GM12878 (cell line): ENCODE data around the gene GABPB2. TPM values are rescaled to one million over a fixed set of nuclear protein-coding genes. Genes with fewer than 3 reads are reported as not detected.

Experiments used
- BACH1 ChIP-seq: fragments of 450-650 bp; IDR thresholded peaks from 2 replicates; pipeline ENCODE4 v1.6.1; 2017; ENCODE audit warnings: mild to moderate bottlenecking, borderline replicate concordance
- CBX5 ChIP-seq: sonication (generic); IDR thresholded peaks from 2 replicates; pipeline ENCODE4 v1.6.1; 2016; ENCODE audit warnings: low read depth, moderate library complexity, mild to moderate bottlenecking, inconsistent platforms
- EED ChIP-seq: sonication (generic); IDR thresholded peaks from 2 replicates; pipeline ENCODE4 v1.6.1; 2016; ENCODE audit warnings: antibody characterized with exemption, low read depth
- FOS ChIP-seq: IDR thresholded peaks from 3 replicates; pipeline ENCODE4 v1.6.1; 2011; ENCODE audit warnings: borderline replicate concordance; ENCODE audit not compliant: insufficient read length; ENCODE audit errors: extremely low read depth
- IRF4 ChIP-seq: IDR thresholded peaks from 2 replicates; pipeline ENCODE4 v1.6.1; 2011; ENCODE audit warnings: low read depth, low read length
- JUND ChIP-seq: IDR thresholded peaks from 2 replicates; pipeline ENCODE4 v1.6.1; 2012; ENCODE audit warnings: low read depth, mild to moderate bottlenecking, low read length, improper control_type of control experiment, moderate library complexity
- KAT2A ChIP-seq: conservative IDR thresholded peaks from 2 replicates; pipeline ENCODE4 v1.6.1; 2011; ENCODE audit warnings: low read depth, low read length; ENCODE audit not compliant: control insufficient read depth
- KDM1A ChIP-seq: fragments of 200-600 bp; sonication (generic); IDR thresholded peaks from 2 replicates; pipeline ENCODE4 v1.6.1; 2016; ENCODE audit warnings: borderline replicate concordance
- MLLT1 ChIP-seq: fragments of 450-650 bp; IDR thresholded peaks from 2 replicates; pipeline ENCODE4 v1.6.1; 2016; ENCODE audit warnings: mild to moderate bottlenecking
- NRF1 ChIP-seq: conservative IDR thresholded peaks from 2 replicates; pipeline ENCODE4 v1.6.1; 2011; ENCODE audit warnings: mild to moderate bottlenecking, low read depth, low read length, improper control_type of control experiment
- PAX8 ChIP-seq: fragments of 450-650 bp; IDR thresholded peaks from 2 replicates; pipeline ENCODE4 v1.6.1; 2017; ENCODE audit warnings: mild to moderate bottlenecking, moderate library complexity
- PKNOX1 ChIP-seq: fragments of 450-650 bp; IDR thresholded peaks from 2 replicates; pipeline ENCODE4 v1.6.1; 2016; ENCODE audit warnings: mild to moderate bottlenecking
- POLR2A ChIP-seq: IDR thresholded peaks from 2 replicates; pipeline ENCODE4 v1.6.1; 2011; ENCODE audit warnings: low read depth, mild to moderate bottlenecking, low read length
- POU2F2 ChIP-seq: IDR thresholded peaks from 3 replicates; pipeline ENCODE4 v1.6.1; 2011; ENCODE audit warnings: low read depth, mild to moderate bottlenecking, low read length, borderline replicate concordance
- RAD51 ChIP-seq: fragments of 450-650 bp; IDR thresholded peaks from 2 replicates; pipeline ENCODE4 v1.6.1; 2016; ENCODE audit warnings: moderate library complexity, mild to moderate bottlenecking, inconsistent platforms
- RB1 ChIP-seq: fragments of 450-650 bp; formaldehyde crosslinking; IDR thresholded peaks from 2 replicates; pipeline ENCODE4 v1.6.1; 2017; ENCODE audit warnings: mild to moderate bottlenecking, borderline replicate concordance
- RELB ChIP-seq: fragments of 450-650 bp; IDR thresholded peaks from 2 replicates; pipeline ENCODE4 v1.6.1; 2017; ENCODE audit warnings: low read depth, mild to moderate bottlenecking, moderate library complexity
- SMAD1 ChIP-seq: fragments of 450-650 bp; IDR thresholded peaks from 2 replicates; pipeline ENCODE4 v1.6.1; 2018; ENCODE audit warnings: mild to moderate bottlenecking, low read depth; ENCODE audit not compliant: partially characterized antibody
- SP1 ChIP-seq: IDR thresholded peaks from one replicate; pipeline ENCODE4 v1.6.1; 2011; ENCODE audit warnings: low read depth, low read length
- SREBF1 ChIP-seq: IDR thresholded peaks from 2 replicates; pipeline ENCODE4 v1.6.1; 2012; ENCODE audit warnings: mild to moderate bottlenecking, low read length
- STAT3 ChIP-seq: IDR thresholded peaks from 2 replicates; pipeline ENCODE4 v1.6.1; 2011; ENCODE audit warnings: low read depth, low read length, improper control_type of control experiment
- SUPT20H ChIP-seq: IDR thresholded peaks from 2 replicates; pipeline ENCODE4 v1.6.1; 2011; ENCODE audit warnings: low read depth, mild to moderate bottlenecking, low read length, moderate library complexity, borderline replicate concordance; ENCODE audit not compliant: control insufficient read depth
- TAF1 ChIP-seq: IDR thresholded peaks from 2 replicates; pipeline ENCODE4 v1.6.1; 2011; ENCODE audit warnings: mild to moderate bottlenecking, low read depth, low read length, borderline replicate concordance
- ZZZ3 ChIP-seq: IDR thresholded peaks from 2 replicates; pipeline ENCODE4 v1.6.1; 2011; ENCODE audit warnings: low read depth; ENCODE audit not compliant: control insufficient read depth, insufficient read length
- polyA plus RNA-seq, 11 experiments: library from polyadenylated mRNA; depleted of rRNA in 4 of 11; unstranded in 6 of 11; stranded (reverse) in 5 of 11; fragments of >200 nt; fragmentation: Nextera tagmentation in 4 of 11; fragmentation: Illumina TruSeq in 1 of 11; extraction: Ambion mirVana in 4 of 11; extraction: Trizol in 1 of 11; gene quantifications; 1 replicate in 1 of 11; 2 replicates in 10 of 11; pipeline versions ENCODE4 v1.2.1 to v1.2.3, GENCODE V29; 2011 to 2016; ENCODE audit warnings: inconsistent platforms in 2 of 11, missing spikeins in 2 of 11, low read depth in 1 of 11
- total RNA-seq, 4 experiments: library from RNA; depleted of rRNA in 3 of 4; stranded (reverse); fragments of >200 nt in 3 of 4; fragmentation: Illumina TruSeq in 1 of 4; extraction: Trizol in 1 of 4; gene quantifications; 2 replicates each; pipeline versions ENCODE4 v1.2.1 to v1.2.3, GENCODE V29; 2013 to 2021
- TF ChIP-seq, protein P1 (sequence below): fragments of 450-650 bp; formaldehyde crosslinking; IDR thresholded peaks from 2 replicates; pipeline ENCODE4 v1.5.0; 2022; ENCODE audit warnings: mild to moderate bottlenecking, missing genetic modification characterization

GABPB2 gene
- total and polyA plus RNA-seq, 10 of the 15 experiments (the other 5 are each of a cell fraction or from before 2014, with no cell fraction given): 2.3 to 10.5 (median 6.9) TPM

DNA sequence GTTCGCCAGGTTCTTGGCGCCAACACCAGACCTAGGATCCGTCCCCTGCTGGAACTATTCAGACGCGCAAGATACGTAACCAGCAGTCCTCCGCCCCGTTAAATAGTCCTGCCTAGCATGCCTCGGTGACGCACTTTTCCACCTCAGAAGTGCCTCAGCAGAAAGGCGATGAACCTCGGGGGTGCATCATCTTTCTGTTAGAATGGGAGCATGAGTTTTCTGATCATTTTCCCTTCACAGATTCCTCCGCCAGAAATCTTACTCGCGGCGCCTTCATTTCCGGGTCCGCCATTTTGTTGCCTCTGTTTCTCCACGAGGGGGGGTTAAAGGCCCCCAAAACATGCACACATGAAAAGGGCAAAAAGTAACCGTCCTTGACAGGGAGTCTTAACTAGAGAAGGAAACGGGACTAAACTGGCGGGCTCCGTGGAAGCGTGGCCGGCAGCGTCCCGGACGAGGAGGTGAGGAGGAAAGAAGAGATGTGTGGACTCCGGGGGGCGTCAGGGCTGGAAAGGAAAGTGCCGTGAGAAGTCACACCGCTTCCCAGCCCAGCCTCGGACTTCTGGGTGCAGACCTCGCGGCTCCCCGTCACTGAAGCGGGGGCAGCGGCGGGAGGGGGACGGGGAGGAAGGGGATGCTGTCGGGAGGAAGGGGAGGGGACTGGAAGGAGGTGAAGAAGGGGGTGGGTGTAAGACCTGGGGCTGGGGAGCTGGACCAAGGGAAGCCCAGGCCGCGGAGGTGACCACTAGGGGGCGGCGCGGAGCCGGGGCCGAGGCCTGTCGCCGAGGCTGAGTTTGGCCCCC lies at the start of gene GABPB2 (continued):
- TF ChIP-seq SMAD1 (peak; percentile 65), SP1 (peak; percentile 57), POLR2A (peak; percentile 92), RB1 (peak; percentile 99), KAT2A (no peak), TAF1 (peak; percentile 89), PAX8 (peak; percentile 97), CBX5 (no peak), MLLT1 (peak; percentile 96), KDM1A (no peak), EED (peak; percentile 68; the same call in 1 of the 2 replicates), PKNOX1 (no peak), STAT3 (no peak), JUND (no peak), FOS (no peak), IRF4 (peak; percentile 80), NRF1 (no peak), RELB (peak; percentile 94), RAD51 (peak; percentile 74), BACH1 (no peak), SUPT20H (no peak), POU2F2 (peak; percentile 87; the same call in 1 of the 3 replicates), ZZZ3 (no peak), SREBF1 (no peak)
- TF ChIP-seq, protein P1, sequence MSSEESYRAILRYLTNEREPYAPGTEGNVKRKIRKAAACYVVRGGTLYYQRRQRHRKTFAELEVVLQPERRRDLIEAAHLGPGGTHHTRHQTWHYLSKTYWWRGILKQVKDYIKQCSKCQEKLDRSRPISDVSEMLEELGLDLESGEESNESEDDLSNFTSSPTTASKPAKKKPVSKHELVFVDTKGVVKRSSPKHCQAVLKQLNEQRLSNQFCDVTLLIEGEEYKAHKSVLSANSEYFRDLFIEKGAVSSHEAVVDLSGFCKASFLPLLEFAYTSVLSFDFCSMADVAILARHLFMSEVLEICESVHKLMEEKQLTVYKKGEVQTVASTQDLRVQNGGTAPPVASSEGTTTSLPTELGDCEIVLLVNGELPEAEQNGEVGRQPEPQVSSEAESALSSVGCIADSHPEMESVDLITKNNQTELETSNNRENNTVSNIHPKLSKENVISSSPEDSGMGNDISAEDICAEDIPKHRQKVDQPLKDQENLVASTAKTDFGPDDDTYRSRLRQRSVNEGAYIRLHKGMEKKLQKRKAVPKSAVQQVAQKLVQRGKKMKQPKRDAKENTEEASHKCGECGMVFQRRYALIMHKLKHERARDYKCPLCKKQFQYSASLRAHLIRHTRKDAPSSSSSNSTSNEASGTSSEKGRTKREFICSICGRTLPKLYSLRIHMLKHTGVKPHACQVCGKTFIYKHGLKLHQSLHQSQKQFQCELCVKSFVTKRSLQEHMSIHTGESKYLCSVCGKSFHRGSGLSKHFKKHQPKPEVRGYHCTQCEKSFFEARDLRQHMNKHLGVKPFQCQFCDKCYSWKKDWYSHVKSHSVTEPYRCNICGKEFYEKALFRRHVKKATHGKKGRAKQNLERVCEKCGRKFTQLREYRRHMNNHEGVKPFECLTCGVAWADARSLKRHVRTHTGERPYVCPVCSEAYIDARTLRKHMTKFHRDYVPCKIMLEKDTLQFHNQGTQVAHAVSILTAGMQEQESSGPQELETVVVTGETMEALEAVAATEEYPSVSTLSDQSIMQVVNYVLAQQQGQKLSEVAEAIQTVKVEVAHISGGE (CRISPR knock-in tag): no peak
